Stomach (tissue), 9 donors: ENCODE data around the gene CPT2. TPM values are rescaled to one million over a fixed set of nuclear protein-coding genes. Genes with fewer than 3 reads are reported as not detected.

Experiments
- DNase-seq, 2 donors: peaks; one replicate each; pipeline versions ENCODE4 v3.0.0 to v3.0.0-alpha.2; 2013 to 2019
- H3K27ac ChIP-seq, 5 donors: fragments of 200-600 bp in 4 of 5; sonication (generic) in 4 of 5; one replicate each; pipeline ENCODE4 v1.5.1; 2013 to 2019; ENCODE audit warnings: mild to moderate bottlenecking in 1 of 5, moderate library complexity in 1 of 5
- H3K27me3 ChIP-seq, 3 donors: fragments of 200-600 bp; sonication (generic); one replicate each; pipeline ENCODE4 v1.5.1; 2017 to 2019; ENCODE audit warnings: mixed run types in 1 of 3
- H3K36me3 ChIP-seq, 4 donors: fragments of 200-600 bp; sonication (generic); 1 replicate in 3 of 4; 2 replicates in 1 of 4; pipeline ENCODE4 v1.5.1; 2016 to 2019
- H3K4me1 ChIP-seq, 4 donors: fragments of 200-600 bp; sonication (generic); one replicate each; pipeline ENCODE4 v1.5.1; 2016 to 2019
- H3K4me3 ChIP-seq, 4 donors: fragments of 200-600 bp; sonication (generic) in 3 of 4; one replicate each; pipeline ENCODE4 v1.5.1; 2016 to 2019; ENCODE audit warnings: mild to moderate bottlenecking in 1 of 4
- H3K9me3 ChIP-seq, 4 donors: fragments of 200-600 bp; sonication (generic); one replicate each; pipeline ENCODE4 v1.5.1; 2016 to 2019
- CTCF ChIP-seq, 7 experiments: fragments of 450-650 bp in 4 of 7; fragments of 200-600 bp in 3 of 7; sonication (generic) in 3 of 7; IDR thresholded peaks; one replicate each; pipeline ENCODE4 v1.5.1; 2016 to 2019; ENCODE audit warnings: antibody characterized with exemption in 7 of 7, control low read depth in 2 of 7, mild to moderate bottlenecking in 1 of 7
- EP300 ChIP-seq: sonication (generic); formaldehyde crosslinking; IDR thresholded peaks from one replicate; pipeline ENCODE4 v1.6.1; 2017; ENCODE audit warnings: antibody characterized with exemption
- POLR2A ChIP-seq, 4 donors: fragments of 450-650 bp; IDR thresholded peaks; one replicate each; pipeline ENCODE4 v1.6.1; 2016; ENCODE audit warnings: antibody characterized with exemption in 4 of 4, control low read depth in 2 of 4, mild to moderate bottlenecking in 1 of 4, moderate library complexity in 1 of 4
- POLR2AphosphoS5 ChIP-seq, 3 donors: sonication (generic); formaldehyde crosslinking; IDR thresholded peaks; one replicate each; pipeline ENCODE4 v1.6.1; 2016; ENCODE audit warnings: antibody characterized with exemption in 3 of 3
- WGBS, 5 donors: extraction: QIAGEN DNeasy Blood & Tissue Kit in 3 of 5; methylation state at CpG; one replicate each; pipeline versions ENCODE4 v1.1.5 to v1.1.7; 2013 to 2018; 5-methylcytosine and 5-hydroxymethylcytosine counted together
- intact Hi-C: fragments of 100-400 bp; cut with DNase I; formaldehyde crosslinking; loops from one replicate; pipeline ENCODE4 v1.15.1; 2023; ENCODE audit warnings: low total_unique reads
- polyA plus RNA-seq, 3 donors: library from polyadenylated mRNA; stranded (reverse); fragments of 200-250 nt; gene quantifications; one replicate each; pipeline ENCODE4 v1.2.3, GENCODE V29; 2013
- total RNA-seq, 5 donors: library from RNA; depleted of rRNA; stranded (reverse); fragments of >200 nt; gene quantifications; one replicate each; pipeline versions ENCODE4 v1.1.0 to v1.2.3, GENCODE V29; 2014 to 2016
- donor health status: healthy with polysubstance abuse.
- donor health status: Bipolar disorder and iron deficiency.
- donor health status: healthy.

Gene CPT2
- total and polyA plus RNA-seq, 8 donors: 2.3 to 221 (median 19.4) TPM

- 82 to 97% (median 91%) methylated on average over 3 of the region's 3 CpGs for WGBS, 5 donors
- intact Hi-C loops: no loop called here
- H3K36me3 ChIP-seq: no peaks in the 10 kb centered on the region
- no peak overlapping the region for H3K27ac ChIP-seq
- H3K4me3 ChIP-seq: no peak overlapping the region
- no peaks in the 10 kb centered on the region for H3K9me3 ChIP-seq
- H3K27me3 ChIP-seq: no peaks in the 10 kb centered on the region
- H3K4me1 ChIP-seq: no peaks in the 10 kb centered on the region
- TF ChIP-seq POLR2A (IDR thresholded peaks at IDR 0.05) (no peak), CTCF (IDR thresholded peaks at IDR 0.05) (no peak), POLR2AphosphoS5 (IDR thresholded peaks at IDR 0.05) (no peak), EP300 (no peak)
- DNase-seq: no peak
Observed at GRCh38 chr1:53153752-53154151, 42.9 kb upstream of the CPT2 start.

GRCh38 chr1:53154859-53155438 lies 41.7 kb upstream of the CPT2 start:
- Histone ChIP-seq H3K27me3 (no peaks in the 10 kb centered on the region), H3K36me3 (no peaks in the 10 kb centered on the region), H3K9me3 (no peaks in the 10 kb centered on the region), H3K4me3 (no peak overlapping the region), H3K27ac (no peak overlapping the region), H3K4me1 (no peaks in the 10 kb centered on the region)
- no peak for TF ChIP-seq EP300
- TF ChIP-seq POLR2A (IDR thresholded peaks at IDR 0.05): no peak
- no peak for TF ChIP-seq CTCF (IDR thresholded peaks at IDR 0.05)
- no peak for TF ChIP-seq POLR2AphosphoS5 (IDR thresholded peaks at IDR 0.05)
- no peak for DNase-seq
- intact Hi-C loops: no loop called here
- 81 to 93% (median 87%) methylated on average over 6 to 8 of the region's 8 CpGs for WGBS, 5 donors

- no peak for TF ChIP-seq CTCF (IDR thresholded peaks at IDR 0.05)
- no peak for TF ChIP-seq POLR2A (IDR thresholded peaks at IDR 0.05)
- TF ChIP-seq EP300: no peak
- no peak for TF ChIP-seq POLR2AphosphoS5 (IDR thresholded peaks at IDR 0.05)
- Histone ChIP-seq H3K27me3 (no peaks in the 10 kb centered on the region), H3K9me3 (no peaks in the 10 kb centered on the region), H3K36me3 (no peaks in the 10 kb centered on the region), H3K4me3 (no peak overlapping the region), H3K4me1 (no peaks in the 10 kb centered on the region), H3K27ac (no peak overlapping the region)
- intact Hi-C loops: no loop called here
- WGBS, 5 donors: 49 to 89% (median 60%) methylated on average over 1 of the region's 1 CpG
- DNase-seq: no peak
Observed at GRCh38 chr1:53155534-53155933, 41.1 kb upstream of the CPT2 start.

- Histone ChIP-seq H3K9me3 (no peaks in the 10 kb centered on the region), H3K36me3 (no peaks in the 10 kb centered on the region), H3K27ac (no peak overlapping the region), H3K4me3 (no peak overlapping the region), H3K4me1 (no peaks in the 10 kb centered on the region), H3K27me3 (no peaks in the 10 kb centered on the region)
- DNase-seq: no peak
- 84 to 91% (median 86%) methylated on average over 7 of the region's 7 CpGs for WGBS, 5 donors
- intact Hi-C loops: no loop called here
- no peak for TF ChIP-seq POLR2A (IDR thresholded peaks at IDR 0.05)
- TF ChIP-seq EP300: no peak
- no peak for TF ChIP-seq POLR2AphosphoS5 (IDR thresholded peaks at IDR 0.05)
- TF ChIP-seq CTCF (IDR thresholded peaks at IDR 0.05): no peak
Observed at GRCh38 chr1:53155945-53156344, 40.7 kb upstream of the CPT2 start.
